ENCODE results near the gene CAMK2N1. TPM values are rescaled to one million over a fixed set of nuclear protein-coding genes. Genes with fewer than 3 reads are reported as not detected.

Gene CAMK2N1
- total RNA-seq, 1 donor from 2014 or later, result 42.6 TPM

GRCh38 chr1:20481643-20482498 is 4.1 kb downstream of the CAMK2N1 start:
- H3K27me3 ChIP-seq (ENCODE audit: control insufficient read depth, insufficient read depth, low read length), result no peaks in the 10 kb centered on the region
- DNase-seq (ENCODE audit: low read depth), result no peak
- no peak overlapping the region for H3K4me3 ChIP-seq (ENCODE audit: low read depth, low read length)
- H3K36me3 ChIP-seq (ENCODE audit: control insufficient read depth, insufficient read depth, low read length), result no peaks in the 10 kb centered on the region
- TF ChIP-seq CTCF (IDR thresholded peaks at IDR 0.05; ENCODE audit: insufficient read depth, low read length, poor library complexity, severe bottlenecking), result no peak

GRCh38 chr1:20480951-20481617 is 4.9 kb downstream of the CAMK2N1 start:
- Histone ChIP-seq H3K4me3 (ENCODE audit: low read depth, low read length) (no peak overlapping the region), H3K36me3 (ENCODE audit: control insufficient read depth, insufficient read depth, low read length) (no peaks in the 10 kb centered on the region), H3K27me3 (ENCODE audit: control insufficient read depth, insufficient read depth, low read length) (no peaks in the 10 kb centered on the region)
- DNase-seq (ENCODE audit: low read depth), result no peak
- no peak for TF ChIP-seq CTCF (IDR thresholded peaks at IDR 0.05; ENCODE audit: insufficient read depth, low read length, poor library complexity, severe bottlenecking)

- no peak for TF ChIP-seq CTCF (IDR thresholded peaks at IDR 0.05; ENCODE audit: insufficient read depth, low read length, poor library complexity, severe bottlenecking)
- H3K36me3 ChIP-seq (ENCODE audit: control insufficient read depth, insufficient read depth, low read length), result no peaks in the 10 kb centered on the region
- DNase-seq (ENCODE audit: low read depth), result peak; percentile 82
- H3K27me3 ChIP-seq (ENCODE audit: control insufficient read depth, insufficient read depth, low read length), result no peaks in the 10 kb centered on the region
- no peak overlapping the region for H3K4me3 ChIP-seq (ENCODE audit: low read depth, low read length)
Observed at GRCh38 chr1:20480243-20480944, 5.6 kb downstream of the CAMK2N1 start.

DNA sequence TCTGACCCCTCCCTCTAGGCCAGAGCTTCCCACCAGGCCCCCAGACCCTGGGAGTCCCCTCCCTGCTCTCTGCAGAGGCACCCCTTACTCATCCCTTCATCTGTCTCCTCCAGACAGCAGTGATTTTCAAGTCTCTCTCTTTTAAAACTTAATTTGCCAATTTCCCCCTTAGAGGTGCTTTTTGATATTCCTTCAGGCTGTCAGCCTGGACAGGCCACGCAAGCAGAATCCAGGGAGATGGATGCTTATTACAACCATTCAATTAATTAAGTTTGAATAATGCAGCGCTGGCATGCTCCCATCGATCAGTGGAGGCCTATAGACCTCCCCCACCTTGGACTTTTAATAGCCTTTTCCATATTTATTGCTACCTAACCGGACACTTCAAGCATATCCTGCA is 6.2 kb downstream of the CAMK2N1 start:
- TF ChIP-seq CTCF (IDR thresholded peaks at IDR 0.05; ENCODE audit: insufficient read depth, low read length, poor library complexity, severe bottlenecking), result no peak
- Histone ChIP-seq H3K36me3 (ENCODE audit: control insufficient read depth, insufficient read depth, low read length) (no peaks in the 10 kb centered on the region), H3K27me3 (ENCODE audit: control insufficient read depth, insufficient read depth, low read length) (no peaks in the 10 kb centered on the region), H3K4me3 (ENCODE audit: low read depth, low read length) (no peak overlapping the region)
- DNase-seq (ENCODE audit: low read depth), result no peak

- TF ChIP-seq CTCF (IDR thresholded peaks at IDR 0.05; ENCODE audit: insufficient read depth, low read length, poor library complexity, severe bottlenecking), result no peak
- Histone ChIP-seq H3K36me3 (ENCODE audit: control insufficient read depth, insufficient read depth, low read length) (no peaks in the 10 kb centered on the region), H3K27me3 (ENCODE audit: control insufficient read depth, insufficient read depth, low read length) (no peaks in the 10 kb centered on the region), H3K4me3 (ENCODE audit: low read depth, low read length) (no peak overlapping the region)
- no peak for DNase-seq (ENCODE audit: low read depth)
Observed at GRCh38 chr1:20478057-20478635, 7.9 kb downstream of the CAMK2N1 start.
